Right forelimb (tissue), 1 donor: ENCODE measurements around the gene UBASH3B.
A peak's percentile ranks its signal among the peaks of the same experiment; 100 is the strongest.
"Not testable (repeated sequence)": the region's sequence is repeated elsewhere in the genome, so short reads cannot be mapped to it uniquely, and the experiment has no call there.

Experiments used
- DNase-seq: peaks from one replicate; pipeline ENCODE4 v3.0.0-alpha.2; 2018

The UBASH3B gene

DNA sequence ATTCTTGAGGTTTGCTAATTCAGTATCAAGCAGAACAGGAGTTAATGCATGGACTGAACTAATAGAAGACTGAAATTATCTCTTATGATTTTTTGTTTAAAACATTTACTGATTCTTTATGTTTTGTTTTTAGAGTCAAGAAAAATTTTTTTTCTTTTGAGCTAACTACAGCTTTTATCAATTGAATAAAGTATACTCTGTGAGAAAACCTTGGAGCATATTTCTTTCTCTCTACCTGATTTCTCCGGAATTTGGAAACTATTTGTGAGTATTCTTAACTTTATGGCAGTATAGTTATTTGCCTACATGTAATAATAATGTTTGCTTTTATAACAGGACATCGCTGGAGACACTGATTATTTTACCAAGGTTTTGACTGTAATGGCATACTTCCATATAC is 164.6 kb downstream of the UBASH3B start:
- DNase-seq = no peak

GRCh38 chr11:122821169-122821568 is 165.6 kb downstream of the UBASH3B start:
- no peak for DNase-seq

DNA sequence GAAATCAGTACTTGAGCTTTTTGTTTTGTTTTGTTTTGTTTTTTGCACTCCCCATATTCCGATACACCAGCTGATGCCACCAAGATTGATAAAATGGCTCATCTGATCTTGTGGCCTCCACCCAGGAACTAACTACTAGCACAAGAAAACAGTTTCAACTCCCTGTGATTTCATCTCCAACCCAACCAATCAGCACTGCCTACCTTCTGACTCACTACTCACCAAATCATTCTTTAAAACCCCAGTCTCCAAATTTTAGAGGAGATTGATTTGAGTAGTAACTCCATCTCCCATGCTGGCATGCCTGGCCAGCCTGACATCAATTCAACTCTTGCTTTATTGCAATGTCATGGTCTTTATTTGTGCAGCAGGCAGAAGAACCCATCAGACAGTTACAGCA is 166.7 kb downstream of the UBASH3B start:
- DNase-seq = no peak

- DNase-seq = no peak
These were observed 168.0 kb downstream of the UBASH3B start for GRCh38 chr11:122823564-122823963.

GRCh38 chr11:122829371-122829770 is 173.8 kb downstream of the UBASH3B start:
- not testable (repeated sequence) for DNase-seq

- DNase-seq = not testable (repeated sequence)
These were observed 176.8 kb downstream of the UBASH3B start for GRCh38 chr11:122832297-122832696.

DNA sequence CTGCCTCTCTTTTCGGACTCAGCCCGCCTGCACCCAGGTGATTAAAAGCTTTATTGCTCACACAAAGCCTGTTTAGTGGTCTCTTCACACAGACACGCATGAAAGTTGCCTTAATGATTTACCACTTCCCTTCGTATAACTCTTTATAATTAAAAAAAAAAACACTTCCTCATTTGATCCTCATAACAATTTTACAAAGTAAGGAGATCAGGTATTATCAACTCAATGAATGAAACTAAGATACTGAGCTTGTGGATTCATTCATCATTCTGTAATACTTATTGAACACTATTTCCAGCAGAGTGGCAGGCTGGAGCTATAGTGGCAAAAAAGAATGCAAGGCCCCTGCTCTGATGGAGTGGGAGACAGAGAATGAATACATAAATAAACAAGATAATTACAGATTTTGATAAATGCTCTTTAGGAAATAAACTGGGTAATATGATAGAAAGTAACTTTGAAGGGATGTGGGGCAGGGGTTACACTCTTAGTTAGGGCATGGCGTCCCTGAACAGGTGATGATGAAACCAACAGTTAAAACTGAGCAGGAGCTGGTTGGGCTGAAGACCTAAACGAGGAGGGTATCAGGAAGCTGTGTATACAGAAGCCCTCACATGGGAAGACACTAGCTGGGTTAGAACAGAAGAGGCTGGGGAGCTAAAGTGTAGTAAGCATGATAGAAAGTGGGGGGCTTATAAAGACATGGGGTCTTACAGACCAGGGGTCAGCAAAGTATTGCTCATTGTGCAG is 177.4 kb downstream of the UBASH3B start:
- no peak for DNase-seq

DNA sequence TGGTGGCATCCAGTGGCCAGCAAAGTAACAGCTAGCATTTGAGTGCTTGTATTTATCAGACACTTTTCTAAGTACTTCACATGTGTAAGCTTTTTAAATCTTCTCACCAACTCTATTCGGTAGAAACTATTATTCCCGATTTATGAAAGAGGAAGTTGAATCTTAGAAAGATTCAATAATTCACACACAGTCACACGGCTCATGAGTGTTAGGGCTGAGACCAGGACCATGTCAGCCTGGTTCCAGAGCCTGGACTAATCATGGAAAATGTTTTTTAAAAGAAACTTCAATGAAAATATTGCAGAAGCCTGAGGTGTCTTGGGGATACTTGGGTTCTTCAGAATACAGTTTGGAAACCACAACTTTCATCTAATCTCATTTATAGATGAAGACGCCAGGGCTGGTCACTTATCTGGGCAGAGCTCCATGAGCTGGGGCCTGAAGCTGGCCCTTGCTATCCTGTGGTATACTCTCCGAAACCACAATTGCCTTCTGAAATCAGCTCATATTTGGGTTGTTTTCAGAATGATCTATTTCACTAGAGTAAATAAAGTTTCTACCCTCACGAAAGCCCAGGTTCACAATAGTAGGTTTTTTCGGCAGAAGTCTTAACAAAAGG is 178.4 kb downstream of the UBASH3B start:
- no peak for DNase-seq

GRCh38 chr11:122836916-122837315 is 181.4 kb downstream of the UBASH3B start:
- DNase-seq = no peak

- no peak for DNase-seq
These were observed 182.2 kb downstream of the UBASH3B start for GRCh38 chr11:122837528-122838346.

GRCh38 chr11:122843281-122844141 is 188.0 kb downstream of the UBASH3B start:
- no peak for DNase-seq

GRCh38 chr11:122847466-122847865 is 191.9 kb downstream of the UBASH3B start:
- DNase-seq = no peak

- DNase-seq = no peak
These were observed 192.7 kb downstream of the UBASH3B start for GRCh38 chr11:122848186-122848585.

DNA sequence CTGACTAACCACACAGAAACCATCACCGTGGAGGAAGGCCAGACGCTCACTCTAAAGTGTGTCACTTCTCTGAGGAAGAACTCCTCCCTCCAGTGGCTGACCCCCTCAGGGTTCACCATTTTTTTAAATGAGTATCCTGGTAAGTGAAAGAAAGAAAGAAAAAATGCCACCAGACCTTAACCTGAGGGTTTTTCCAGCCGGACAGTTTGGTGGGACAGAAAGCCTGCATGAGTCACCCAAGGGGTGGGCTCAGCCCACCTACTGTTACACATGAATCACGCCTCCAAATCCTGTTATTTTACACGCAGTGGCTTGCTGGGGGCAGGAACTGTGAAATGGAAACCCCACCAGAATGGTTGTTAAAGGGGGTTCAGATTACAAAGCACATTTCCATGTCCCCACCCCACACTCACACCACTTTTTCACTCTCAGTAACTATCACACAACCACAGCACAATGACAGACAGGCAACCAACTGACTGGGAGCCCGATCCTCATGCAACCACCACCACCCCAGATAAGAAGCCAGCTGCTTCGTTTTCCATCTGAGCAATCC is 194.6 kb downstream of the UBASH3B start:
- DNase-seq = no peak

DNA sequence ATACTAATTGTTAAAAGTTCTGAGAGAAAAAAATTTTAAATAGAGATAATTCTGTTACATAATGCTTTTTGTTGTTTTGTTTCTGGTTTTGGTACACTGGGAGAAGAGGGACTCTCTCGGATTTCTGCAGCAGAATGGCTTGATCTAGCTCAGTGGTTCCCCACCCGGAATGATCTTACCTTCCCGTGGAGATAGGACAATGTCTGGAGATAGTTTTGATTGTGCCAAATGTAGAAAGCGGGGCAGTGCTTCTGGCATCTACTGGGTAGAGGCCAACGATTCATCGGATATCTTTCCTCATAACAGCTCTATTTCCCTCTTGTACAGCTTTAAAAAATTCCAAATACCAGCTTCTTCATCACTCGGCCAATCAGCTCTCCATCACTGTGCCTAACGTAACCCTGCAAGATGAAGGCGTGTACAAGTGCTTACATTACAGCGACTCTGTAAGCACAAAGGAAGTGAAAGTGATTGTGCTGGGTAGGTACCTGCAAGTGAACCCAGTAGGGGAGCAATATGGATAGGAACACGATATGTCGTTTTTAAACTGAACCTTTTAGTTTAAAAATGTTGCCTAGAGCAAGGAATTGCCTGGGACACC is 195.9 kb downstream of the UBASH3B start:
- no peak for DNase-seq

DNA sequence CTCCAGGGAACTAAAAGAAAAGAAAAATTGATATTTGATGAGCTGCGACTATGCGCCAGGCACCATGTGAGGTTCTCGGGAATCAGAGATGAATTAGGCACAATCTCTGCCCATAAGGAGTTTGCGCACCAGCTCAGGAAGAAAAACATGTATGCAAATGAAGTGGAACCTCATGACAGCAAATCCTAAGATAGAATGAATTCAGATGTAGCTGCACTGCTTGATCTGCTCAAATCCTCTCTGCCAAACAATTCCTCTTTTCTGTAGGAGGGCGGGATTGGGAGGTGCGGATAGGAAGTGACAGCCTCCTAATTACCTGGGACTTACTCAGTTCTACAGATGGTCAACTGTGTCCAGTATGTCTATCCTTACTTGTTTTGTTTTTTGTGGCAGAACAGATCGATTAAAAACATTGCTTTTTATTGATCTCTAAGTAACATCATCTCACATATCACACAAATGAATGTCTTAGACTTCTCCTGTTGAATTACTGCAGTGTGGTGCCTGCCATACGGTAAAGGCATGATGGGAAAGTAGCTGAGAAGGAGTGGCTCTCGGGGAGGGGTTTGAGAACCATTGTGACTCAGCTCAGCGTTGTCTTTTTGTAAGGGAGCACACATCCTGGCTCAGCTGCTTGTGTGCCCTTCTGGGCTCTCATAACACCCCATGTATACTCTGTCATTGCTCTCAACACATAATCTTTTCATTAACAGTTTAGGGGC is 196.7 kb downstream of the UBASH3B start:
- DNase-seq = no peak

DNA sequence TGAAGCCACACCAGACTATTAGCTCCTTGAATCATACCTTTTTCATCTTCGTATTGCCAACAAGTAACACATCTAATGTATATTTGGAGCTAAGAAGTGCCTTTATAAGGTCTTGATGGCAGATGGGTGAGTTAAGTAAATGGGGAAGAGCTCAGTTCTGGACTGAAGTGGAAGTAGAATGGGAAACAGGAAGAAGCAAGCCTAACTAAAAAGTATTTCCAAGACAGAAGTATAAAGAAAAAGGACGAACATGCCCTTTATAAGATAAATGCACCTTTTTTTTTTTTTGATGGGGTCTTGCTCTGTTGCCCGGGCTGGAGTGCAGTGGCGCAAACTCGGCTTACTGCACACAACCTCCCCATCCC is 197.3 kb downstream of the UBASH3B start:
- no peak for DNase-seq

DNA sequence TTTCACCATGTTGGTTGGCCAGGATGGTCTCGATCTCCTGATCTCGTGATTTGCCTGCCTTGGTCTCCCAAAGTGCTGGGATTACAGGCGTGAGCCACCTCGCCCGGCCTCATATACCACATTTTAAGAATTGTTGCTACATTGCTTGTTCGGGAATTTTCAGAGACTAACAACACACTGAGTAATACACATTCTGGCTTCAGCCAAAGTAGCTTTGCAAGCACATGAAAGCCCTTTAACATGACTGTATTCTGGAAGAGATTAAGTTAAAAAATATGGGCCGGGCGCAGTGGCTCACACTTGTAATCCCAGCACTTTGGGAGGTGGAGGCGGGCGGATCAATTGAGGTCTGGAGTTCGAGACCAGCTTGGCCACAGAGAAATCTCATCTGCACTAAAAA is 197.7 kb downstream of the UBASH3B start:
- no peak for DNase-seq

DNA sequence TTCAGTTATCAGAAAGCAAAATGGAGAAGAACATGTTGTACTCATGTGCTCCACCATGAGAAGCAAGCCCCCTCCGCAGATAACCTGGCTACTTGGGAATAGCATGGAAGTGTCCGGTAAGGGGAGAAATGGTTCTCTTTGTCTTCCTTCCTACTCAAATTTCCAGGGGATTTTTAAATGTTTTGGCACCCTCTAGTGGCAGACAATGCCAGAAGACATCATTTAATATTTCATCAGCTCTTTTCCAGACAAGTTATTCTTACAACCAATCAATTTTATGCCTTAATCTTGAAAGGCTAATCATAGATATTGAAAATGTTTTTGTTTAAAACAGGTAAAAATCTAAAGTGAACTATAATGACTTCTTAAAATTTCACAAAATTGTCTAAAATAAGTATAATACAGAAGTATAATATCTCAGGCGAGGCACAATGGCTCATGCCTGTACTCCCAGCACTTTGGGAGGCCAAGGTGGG is 198.5 kb downstream of the UBASH3B start:
- DNase-seq = peak; percentile 55

- no peak for DNase-seq
These were observed 206.1 kb downstream of the UBASH3B start for GRCh38 chr11:122861631-122862030.

DNA sequence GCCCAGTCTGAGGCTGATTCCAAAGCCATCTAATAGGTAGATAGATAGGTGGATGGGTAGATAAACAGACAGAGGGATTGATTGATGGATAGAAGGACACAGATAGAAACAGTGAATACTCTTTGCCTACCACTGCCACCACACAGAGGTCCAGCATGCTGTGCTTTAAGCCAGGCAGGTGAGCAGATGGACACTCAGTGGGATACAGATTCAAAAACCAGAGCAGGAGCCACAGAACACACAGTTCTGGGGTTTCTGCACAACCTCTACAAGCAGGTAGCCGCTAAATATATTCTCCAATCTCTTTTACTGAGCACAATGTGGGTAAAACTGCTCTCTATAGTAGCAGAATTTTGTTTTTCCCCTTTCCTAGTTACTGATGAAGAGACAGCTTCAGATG is 206.6 kb downstream of the UBASH3B start:
- no peak for DNase-seq
